Testis (tissue), 2 donors: ENCODE data around the gene CFB.

Source experiments
- POLR2A ChIP-seq: fragments of 450-650 bp; IDR thresholded peaks from one replicate; pipeline ENCODE4 v1.6.1; 2017; ENCODE audit warnings: antibody characterized with exemption, mild to moderate bottlenecking, moderate library complexity
- TF ChIP-seq, protein P1 (sequence below), 3 experiments: fragments of 450-650 bp in 2 of 3; fragments of 200-600 bp in 1 of 3; sonication (generic) in 1 of 3; IDR thresholded peaks; one replicate each; pipeline ENCODE4 v1.5.1; 2016 to 2019; ENCODE audit warnings: antibody characterized with exemption in 3 of 3, mild to moderate bottlenecking in 2 of 3, moderate library complexity in 1 of 3

DNA sequence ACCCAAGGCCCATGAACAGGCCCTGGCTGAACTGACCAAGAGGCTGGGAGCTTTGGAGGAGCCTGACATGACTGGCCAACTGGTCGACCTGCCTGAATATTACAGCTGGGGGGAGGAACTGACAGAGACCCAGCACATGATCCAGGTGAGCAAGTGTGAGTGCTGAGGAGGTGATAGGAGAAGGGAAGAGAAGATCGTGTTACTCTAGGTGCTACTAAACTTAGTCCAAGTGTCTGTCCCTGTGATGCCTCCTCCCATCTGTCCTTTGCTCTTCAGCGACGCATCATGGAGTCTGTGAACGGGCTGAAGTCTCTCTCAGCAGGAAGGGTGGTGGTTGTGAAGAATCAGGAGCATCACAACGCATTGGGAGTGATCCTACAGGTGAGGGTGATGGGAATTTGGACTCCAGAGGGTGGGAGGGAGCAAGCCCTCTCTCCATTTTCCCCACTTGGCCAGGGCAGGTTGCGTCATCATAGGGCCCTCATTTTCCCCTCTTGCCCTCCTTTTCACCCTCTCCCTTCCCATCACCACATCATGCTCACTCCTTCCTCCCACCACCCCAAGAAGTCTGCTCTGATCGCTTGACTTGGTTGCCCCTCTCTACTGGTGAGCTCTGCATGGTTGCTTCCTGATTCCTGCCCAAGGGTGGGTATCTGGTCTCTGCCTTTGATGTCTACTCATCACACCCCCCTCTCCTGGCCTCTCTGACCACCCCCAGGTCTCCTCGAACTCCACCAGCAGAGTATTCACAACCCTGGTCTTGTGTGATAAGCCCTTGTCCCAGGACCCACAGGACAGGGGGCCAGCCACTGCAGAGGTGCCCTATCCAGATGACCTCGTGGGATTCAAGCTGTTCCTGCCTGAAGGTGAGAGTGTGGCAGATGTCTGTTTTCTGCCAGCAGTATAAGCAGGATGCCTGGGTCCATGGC is 21.4 kb downstream of the CFB start:
- TF ChIP-seq, protein P1, sequence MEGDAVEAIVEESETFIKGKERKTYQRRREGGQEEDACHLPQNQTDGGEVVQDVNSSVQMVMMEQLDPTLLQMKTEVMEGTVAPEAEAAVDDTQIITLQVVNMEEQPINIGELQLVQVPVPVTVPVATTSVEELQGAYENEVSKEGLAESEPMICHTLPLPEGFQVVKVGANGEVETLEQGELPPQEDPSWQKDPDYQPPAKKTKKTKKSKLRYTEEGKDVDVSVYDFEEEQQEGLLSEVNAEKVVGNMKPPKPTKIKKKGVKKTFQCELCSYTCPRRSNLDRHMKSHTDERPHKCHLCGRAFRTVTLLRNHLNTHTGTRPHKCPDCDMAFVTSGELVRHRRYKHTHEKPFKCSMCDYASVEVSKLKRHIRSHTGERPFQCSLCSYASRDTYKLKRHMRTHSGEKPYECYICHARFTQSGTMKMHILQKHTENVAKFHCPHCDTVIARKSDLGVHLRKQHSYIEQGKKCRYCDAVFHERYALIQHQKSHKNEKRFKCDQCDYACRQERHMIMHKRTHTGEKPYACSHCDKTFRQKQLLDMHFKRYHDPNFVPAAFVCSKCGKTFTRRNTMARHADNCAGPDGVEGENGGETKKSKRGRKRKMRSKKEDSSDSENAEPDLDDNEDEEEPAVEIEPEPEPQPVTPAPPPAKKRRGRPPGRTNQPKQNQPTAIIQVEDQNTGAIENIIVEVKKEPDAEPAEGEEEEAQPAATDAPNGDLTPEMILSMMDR (IDR thresholded peaks at IDR 0.05), result no peak
- no peak for TF ChIP-seq POLR2A
